ENCODE results near the gene RAB26. TPM values are rescaled to one million over a fixed set of nuclear protein-coding genes. Genes with fewer than 3 reads are reported as not detected.
A peak's percentile ranks its signal among the peaks of the same experiment; 100 is the strongest.
"Not testable (repeated sequence)": the region's sequence is repeated elsewhere in the genome, so short reads cannot be mapped to it uniquely, and the experiment has no call there.

RAB26 gene
- total RNA-seq, 3 donors from 2014 or later = 3.5 to 3.9 TPM; not detected in 1

DNA sequence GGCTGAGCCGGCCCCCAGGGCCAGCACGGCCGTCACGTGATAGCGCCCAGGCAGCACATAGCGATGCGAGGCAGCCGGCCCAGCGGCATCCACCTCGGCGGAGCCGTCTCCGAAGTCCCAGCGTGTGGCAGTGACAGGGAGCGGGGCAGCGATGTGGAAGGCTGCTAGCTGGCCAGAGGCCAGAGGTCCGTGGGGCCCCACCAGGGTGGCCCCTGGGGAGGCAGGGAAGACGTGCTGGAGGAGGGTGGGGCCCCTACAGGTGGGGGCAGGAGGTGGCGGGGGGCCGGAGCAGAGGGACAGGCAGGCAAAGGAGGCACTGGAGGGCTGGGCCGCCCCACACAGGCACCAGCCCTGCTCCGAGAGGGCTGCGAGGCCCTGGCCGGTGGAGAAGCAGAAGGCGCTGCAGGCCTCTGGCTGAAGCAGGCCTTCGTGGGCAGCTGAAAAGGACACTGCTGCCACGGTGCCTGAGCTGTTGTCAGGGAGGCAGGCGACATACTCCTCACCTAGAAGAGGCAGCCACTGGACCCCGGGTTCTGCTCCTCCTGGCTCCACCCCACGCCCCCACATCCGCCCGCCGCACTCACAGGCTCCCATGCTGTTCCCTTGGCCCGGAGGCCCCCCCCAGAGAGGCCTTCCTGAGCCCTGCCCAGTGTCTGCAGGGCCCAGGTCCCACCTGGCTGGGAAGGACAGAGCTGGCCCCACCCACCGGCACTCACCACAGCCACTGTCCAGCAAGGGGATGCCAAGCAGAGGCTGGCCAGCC lies 30.3 kb upstream of the RAB26 start:
- H3K27me3 ChIP-seq; H3K36me3 ChIP-seq; H3K27ac ChIP-seq; H3K4me1 ChIP-seq; intact Hi-C loops (cut with DNase I; ENCODE audit: low total_unique reads); H3K9me3 ChIP-seq; H3K4me3 ChIP-seq; DNase-seq (ENCODE audit: low spot score in 2 of 2): not testable (repeated sequence)

DNA sequence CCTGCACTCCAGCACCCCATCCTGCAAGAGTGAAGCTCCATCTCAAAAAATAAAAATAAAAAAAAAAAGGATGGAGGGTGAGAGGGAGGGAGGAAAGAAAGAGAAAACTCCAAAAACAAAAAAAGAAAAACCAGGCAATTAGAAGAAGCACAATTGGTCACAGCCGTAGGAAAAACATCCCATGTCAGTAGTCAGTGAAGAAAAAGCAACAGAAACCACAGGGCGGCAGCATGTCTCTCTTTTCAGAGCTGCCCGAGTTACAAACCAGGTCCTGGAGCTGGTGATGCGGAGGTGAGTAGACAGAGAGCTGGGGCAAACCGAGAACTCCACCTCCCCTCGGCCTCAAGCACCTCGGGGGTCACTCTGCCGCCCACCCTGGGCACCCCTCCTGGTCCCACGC lies 27.1 kb upstream of the RAB26 start:
- Histone ChIP-seq H3K4me1 (peaks cover 20 to 25% of the 10 kb centered on the region in 2 donors), H3K27ac (peak overlapping the region; percentile 94 to 99), H3K4me3 (peak overlapping the region in 2 of 3 donors; percentile 21 to 49)
- H3K27me3 ChIP-seq; H3K36me3 ChIP-seq; H3K9me3 ChIP-seq; intact Hi-C loops (cut with DNase I; ENCODE audit: low total_unique reads): not testable (repeated sequence)
- peak in 1 of 2 donors; percentile 84 for DNase-seq (ENCODE audit: low spot score in 2 of 2)
- TF ChIP-seq, protein P1, sequence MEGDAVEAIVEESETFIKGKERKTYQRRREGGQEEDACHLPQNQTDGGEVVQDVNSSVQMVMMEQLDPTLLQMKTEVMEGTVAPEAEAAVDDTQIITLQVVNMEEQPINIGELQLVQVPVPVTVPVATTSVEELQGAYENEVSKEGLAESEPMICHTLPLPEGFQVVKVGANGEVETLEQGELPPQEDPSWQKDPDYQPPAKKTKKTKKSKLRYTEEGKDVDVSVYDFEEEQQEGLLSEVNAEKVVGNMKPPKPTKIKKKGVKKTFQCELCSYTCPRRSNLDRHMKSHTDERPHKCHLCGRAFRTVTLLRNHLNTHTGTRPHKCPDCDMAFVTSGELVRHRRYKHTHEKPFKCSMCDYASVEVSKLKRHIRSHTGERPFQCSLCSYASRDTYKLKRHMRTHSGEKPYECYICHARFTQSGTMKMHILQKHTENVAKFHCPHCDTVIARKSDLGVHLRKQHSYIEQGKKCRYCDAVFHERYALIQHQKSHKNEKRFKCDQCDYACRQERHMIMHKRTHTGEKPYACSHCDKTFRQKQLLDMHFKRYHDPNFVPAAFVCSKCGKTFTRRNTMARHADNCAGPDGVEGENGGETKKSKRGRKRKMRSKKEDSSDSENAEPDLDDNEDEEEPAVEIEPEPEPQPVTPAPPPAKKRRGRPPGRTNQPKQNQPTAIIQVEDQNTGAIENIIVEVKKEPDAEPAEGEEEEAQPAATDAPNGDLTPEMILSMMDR (IDR thresholded peaks at IDR 0.05) = peak in 1 of 3 donors; percentile 48

DNA sequence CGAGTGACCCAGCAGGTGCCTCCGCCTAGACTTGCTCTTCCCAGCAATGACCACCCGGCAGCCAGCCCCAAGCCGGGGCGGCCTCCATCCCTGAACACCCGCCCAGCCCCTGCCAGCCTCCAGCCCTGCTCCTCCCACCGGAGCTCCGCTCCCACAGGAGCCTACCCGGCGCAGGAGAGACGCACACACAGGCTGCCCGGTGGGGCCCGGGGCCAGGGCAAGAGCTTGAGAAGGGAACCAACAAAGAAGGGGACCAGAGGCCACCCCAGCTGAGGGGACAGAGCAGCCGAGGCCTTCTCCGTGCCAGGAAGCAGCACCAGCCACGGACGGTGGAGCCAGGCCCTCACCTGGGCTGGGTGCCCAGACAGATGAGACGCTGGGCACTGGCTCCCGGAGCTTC lies 26.6 kb upstream of the RAB26 start:
- no peaks in the 10 kb centered on the region for H3K36me3 ChIP-seq
- TF ChIP-seq POLR2AphosphoS5 (IDR thresholded peaks at IDR 0.05) = no peak
- no peak for TF ChIP-seq POLR2A (IDR thresholded peaks at IDR 0.05)
- TF ChIP-seq, protein P1 (IDR thresholded peaks at IDR 0.05) = no peak
- H3K4me1 ChIP-seq = peaks cover 23 to 26% of the 10 kb centered on the region in 2 donors
- peak overlapping the region; percentile 94 to 99 for H3K27ac ChIP-seq
- no peaks in the 10 kb centered on the region for H3K9me3 ChIP-seq
- no peaks in the 10 kb centered on the region for H3K27me3 ChIP-seq
- no peak for DNase-seq (ENCODE audit: low spot score in 2 of 2)
- peak overlapping the region in 2 of 3 donors; percentile 21 to 49 for H3K4me3 ChIP-seq
- intact Hi-C loops (cut with DNase I; ENCODE audit: low total_unique reads) = no loop called here

DNA sequence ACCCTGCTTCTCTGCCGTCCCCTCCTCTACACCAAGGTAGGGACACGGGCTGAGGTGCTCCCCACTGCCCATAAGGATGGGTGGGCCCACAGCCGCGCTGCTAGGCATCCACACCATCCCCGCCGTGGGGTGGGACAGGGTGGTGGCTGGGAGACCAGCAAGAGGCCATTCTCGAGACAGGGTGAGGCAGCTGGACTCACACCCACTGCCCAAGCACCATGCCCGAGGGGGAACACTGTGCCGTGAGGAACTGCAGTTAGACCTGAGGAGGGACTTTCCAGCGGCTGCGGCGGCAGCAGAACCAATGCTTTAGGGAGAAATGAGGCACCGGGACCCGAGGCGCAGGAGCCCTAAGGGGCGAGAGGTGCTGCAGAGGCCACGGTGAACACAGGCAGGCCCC lies 26.0 kb upstream of the RAB26 start:
- Histone ChIP-seq H3K27ac (peak overlapping the region; percentile 94 to 99), H3K4me1 (peaks cover 28% of the 10 kb centered on the region in 2 donors), H3K4me3 (peak overlapping the region in 2 of 3 donors; percentile 21 to 49), H3K36me3 (no peaks in the 10 kb centered on the region), H3K9me3 (no peaks in the 10 kb centered on the region), H3K27me3 (no peaks in the 10 kb centered on the region)
- no peak for TF ChIP-seq POLR2AphosphoS5 (IDR thresholded peaks at IDR 0.05)
- TF ChIP-seq POLR2A (IDR thresholded peaks at IDR 0.05) = no peak
- TF ChIP-seq, protein P1 (IDR thresholded peaks at IDR 0.05) = no peak
- intact Hi-C loops (cut with DNase I; ENCODE audit: low total_unique reads) = no loop called here
- no peak for DNase-seq (ENCODE audit: low spot score in 2 of 2)

DNA sequence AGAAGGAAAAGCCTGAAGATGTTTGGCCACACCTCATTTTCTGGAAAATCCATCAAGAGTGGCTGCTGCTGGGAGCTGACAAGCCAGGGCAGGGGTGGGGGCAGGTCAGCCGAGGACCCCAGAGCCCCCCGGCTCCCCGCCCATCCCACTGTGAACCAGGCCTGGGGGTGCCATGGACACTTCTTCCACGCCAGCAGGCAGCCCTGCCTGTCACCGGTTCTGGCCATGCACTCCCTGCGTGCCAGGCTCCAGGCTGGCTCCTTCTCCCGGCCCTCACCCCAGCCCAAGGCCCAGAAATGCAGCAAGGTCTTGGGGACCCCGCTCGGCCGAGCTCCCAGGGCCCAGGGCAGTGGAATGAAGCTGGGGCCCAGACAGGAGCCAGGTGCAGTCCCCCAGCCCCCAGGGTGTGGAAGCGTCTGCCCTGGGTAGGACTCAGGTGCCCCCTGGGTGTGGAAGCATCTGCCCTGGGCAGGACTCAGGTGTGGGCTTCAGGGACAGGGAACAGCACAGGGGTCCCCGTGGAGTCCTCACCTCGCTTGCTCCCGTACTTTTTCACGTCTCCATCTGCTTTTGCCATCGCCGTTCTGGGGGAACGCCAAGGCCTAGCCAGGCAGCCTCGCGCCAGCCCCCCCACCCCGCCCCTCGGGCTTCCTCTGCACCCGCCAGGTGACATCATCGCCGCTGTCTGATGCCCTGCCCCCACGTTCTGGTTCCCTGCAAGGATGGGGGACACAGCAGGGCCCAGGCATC lies 25.3 kb upstream of the RAB26 start:
- Histone ChIP-seq H3K4me3 (peak overlapping the region in 1 of 3 donors; percentile 62), H3K27ac (peak overlapping the region; percentile 94 to 99), H3K4me1 (peaks cover 28% of the 10 kb centered on the region in 2 donors)
- H3K9me3 ChIP-seq; H3K36me3 ChIP-seq; H3K27me3 ChIP-seq; DNase-seq (ENCODE audit: low spot score in 2 of 2); intact Hi-C loops (cut with DNase I; ENCODE audit: low total_unique reads): not testable (repeated sequence)

DNA sequence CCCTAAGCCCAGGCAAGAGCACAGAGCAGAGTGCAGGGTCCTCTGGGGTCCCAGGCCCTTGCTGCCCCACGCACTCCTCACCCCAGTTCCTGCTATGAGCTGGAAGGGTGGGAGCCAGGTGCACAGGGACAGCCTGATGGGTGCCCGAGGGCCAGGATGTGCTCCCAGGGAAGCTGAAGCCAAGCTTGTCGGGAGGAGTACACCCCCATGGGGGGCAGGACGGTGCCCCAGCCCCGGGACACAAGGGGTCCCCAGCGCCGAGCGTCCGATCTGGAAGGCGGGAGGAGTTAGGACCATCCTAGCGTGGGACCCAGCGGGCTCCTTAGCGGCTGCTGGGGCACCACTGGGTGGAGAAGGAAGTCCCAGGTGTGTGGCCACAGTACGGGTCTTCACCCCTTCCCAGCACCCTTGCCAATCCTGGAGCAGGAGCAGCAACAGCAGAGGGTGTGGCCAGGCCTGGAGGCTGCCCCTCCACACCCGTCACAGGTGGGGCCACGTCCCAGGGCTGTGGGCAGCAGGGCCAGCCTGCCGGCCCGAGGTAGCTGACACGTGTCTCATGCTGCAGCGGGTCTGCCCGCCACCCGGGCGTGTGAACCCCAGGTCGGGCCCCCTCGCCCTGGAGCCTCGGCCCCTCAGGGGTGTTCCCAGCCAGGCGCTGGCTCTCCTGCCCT lies 24.6 kb upstream of the RAB26 start:
- H3K27ac ChIP-seq = peak overlapping the region; percentile 94 to 99
- DNase-seq (ENCODE audit: low spot score in 2 of 2); intact Hi-C loops (cut with DNase I; ENCODE audit: low total_unique reads); H3K36me3 ChIP-seq; H3K9me3 ChIP-seq; H3K27me3 ChIP-seq: not testable (repeated sequence)
- peaks cover 28% of the 10 kb centered on the region in 2 donors for H3K4me1 ChIP-seq
- H3K4me3 ChIP-seq = peak overlapping the region in 2 of 3 donors; percentile 38 to 62

DNA sequence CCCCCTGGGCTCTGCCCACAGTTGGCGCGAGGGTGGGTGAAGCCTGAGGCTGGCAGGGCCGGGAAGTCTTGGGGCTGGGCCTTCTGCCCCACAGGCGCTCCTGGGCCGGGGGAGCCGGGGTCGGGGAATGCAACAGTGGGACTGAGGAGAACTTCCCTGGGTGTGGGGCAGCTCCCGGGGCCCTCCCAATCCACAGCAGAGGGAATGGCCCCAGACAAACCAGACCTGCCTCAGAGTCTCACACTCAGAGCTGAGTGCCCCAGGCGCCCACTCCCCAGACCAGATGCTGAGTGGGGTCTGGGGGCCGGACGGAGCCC lies 24.1 kb upstream of the RAB26 start:
- DNase-seq (ENCODE audit: low spot score in 2 of 2); H3K36me3 ChIP-seq; intact Hi-C loops (cut with DNase I; ENCODE audit: low total_unique reads); H3K9me3 ChIP-seq; H3K27me3 ChIP-seq: not testable (repeated sequence)
- Histone ChIP-seq H3K27ac (peak overlapping the region; percentile 94 to 99), H3K4me3 (peak overlapping the region; percentile 18 to 62 (median 38)), H3K4me1 (peaks cover 28% of the 10 kb centered on the region in 2 donors)

DNA sequence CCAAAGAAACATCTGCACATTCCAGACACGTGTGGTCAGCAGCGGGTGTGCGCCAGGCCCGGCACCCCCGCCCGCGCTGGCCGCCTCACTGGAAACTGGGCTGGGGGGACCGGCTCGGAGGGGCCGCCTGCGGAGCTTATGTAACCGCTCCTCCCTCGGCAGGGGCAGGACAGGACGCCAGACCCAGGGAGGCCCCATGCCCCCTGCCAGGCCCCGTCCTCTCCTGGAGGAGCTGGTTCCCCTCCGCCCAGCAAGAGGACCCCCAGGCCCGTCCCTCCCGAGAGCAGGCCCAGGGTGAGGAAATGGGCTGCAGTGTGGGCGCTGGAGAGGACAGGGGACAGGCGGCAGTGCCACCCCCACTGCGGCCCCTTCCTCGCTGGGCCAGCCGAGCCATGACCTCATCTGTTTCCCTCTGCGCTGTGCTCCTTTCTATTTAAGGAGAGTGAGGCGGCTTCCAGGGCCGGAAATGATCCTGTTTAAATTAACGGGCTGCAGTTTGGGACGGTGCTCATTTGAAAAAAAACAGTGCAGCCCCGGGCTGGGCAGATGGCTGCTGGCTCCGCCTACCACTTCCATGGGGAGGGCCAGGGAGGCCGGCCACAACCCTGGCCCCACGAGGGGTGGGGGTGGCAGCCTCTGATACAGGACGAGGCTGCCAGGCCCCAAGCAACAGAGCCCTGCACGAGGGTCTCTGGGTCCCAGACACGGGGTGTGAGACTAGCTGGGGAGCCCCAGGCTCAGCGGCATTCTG lies 23.6 kb upstream of the RAB26 start:
- peaks cover 28% of the 10 kb centered on the region in 2 donors for H3K4me1 ChIP-seq
- peak overlapping the region; percentile 18 to 62 (median 38) for H3K4me3 ChIP-seq
- H3K9me3 ChIP-seq; H3K27me3 ChIP-seq; H3K36me3 ChIP-seq; intact Hi-C loops (cut with DNase I; ENCODE audit: low total_unique reads): not testable (repeated sequence)
- peak overlapping the region; percentile 94 to 99 for H3K27ac ChIP-seq
- DNase-seq (ENCODE audit: low spot score in 2 of 2) = peak in 1 of 2 donors; percentile 72

DNA sequence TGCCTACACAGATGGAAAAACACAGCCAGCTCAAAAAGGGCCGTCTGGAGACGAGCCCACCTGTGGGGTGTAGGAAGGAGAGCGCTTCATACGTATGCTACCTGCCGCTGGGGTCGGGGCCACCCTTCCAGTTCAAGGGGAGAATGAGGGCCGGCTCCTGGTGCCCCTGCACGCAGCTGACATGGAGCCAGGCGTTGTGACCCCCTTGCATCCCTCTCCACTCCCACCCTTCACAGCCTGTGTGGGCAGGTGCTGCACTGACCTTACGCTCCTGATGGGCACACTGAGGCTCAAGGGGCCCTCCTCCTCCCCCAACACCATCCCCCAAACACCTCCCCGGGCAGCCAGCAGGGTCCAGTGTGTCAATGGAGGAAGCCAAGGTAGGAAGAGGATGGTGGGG lies 22.8 kb upstream of the RAB26 start:
- H3K27me3 ChIP-seq; DNase-seq (ENCODE audit: low spot score in 2 of 2); H3K9me3 ChIP-seq; intact Hi-C loops (cut with DNase I; ENCODE audit: low total_unique reads); H3K36me3 ChIP-seq: not testable (repeated sequence)
- Histone ChIP-seq H3K4me1 (peaks cover 28% of the 10 kb centered on the region in 2 donors), H3K4me3 (peak overlapping the region; percentile 18 to 62 (median 38)), H3K27ac (peak overlapping the region; percentile 94 to 99)

Measured in breast epithelium (tissue), 4 donors.